CD4-positive, alpha-beta T cell treated with Interleukin-12 subunit alpha and Interleukin-12 subunit beta, for 1 hour (primary cell): ENCODE data around the gene ZFP92.

Experiments
- DNase-seq: peaks from one replicate; pipeline ENCODE4 v3.0.0-alpha.2; 2020

The ZFP92 gene

DNA sequence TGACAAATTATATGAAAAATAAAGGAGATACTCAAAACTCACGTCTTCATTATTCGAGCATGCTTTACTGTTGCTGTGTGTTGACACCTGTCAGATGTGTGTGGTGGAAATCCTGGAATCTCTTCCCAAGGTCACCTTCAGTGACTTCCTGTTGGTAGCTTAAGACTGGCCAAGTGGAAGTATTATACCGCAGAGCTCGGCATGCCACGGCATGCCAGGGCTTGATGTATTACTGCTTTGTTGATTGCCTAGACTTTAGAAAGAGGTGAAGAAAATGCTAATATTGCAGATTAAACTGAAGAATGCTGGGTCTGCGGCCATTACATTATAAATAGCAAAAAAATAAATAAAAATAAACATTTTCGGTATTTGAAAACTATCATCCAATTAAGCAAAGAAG is 30.0 kb downstream of the ZFP92 start:
- no peak for DNase-seq

DNA sequence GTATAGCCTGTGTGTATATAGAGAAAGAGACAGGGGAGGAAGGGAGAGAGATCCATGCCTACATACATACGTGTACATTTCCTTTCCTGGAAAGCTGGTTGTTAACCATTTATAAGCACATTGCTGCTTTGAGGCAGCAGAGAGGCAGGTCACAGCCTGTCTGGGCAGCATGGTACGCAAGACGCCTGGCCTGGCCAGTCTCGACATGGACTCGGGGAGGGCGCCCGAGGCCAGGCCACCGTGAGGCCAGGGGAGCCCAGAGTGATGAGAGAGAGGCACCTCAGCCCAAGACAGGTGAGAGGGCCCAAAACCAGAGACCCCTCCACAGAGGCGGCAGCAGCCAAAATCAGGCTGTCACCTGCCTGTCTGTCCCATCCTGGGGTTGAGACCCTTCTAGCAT is 30.7 kb downstream of the ZFP92 start:
- no peak for DNase-seq

GRCh38 chrX:153442463-153442862 is 31.2 kb downstream of the ZFP92 start:
- DNase-seq: no peak

- no peak for DNase-seq
These were observed 32.4 kb downstream of the ZFP92 start for GRCh38 chrX:153443476-153444332.

DNA sequence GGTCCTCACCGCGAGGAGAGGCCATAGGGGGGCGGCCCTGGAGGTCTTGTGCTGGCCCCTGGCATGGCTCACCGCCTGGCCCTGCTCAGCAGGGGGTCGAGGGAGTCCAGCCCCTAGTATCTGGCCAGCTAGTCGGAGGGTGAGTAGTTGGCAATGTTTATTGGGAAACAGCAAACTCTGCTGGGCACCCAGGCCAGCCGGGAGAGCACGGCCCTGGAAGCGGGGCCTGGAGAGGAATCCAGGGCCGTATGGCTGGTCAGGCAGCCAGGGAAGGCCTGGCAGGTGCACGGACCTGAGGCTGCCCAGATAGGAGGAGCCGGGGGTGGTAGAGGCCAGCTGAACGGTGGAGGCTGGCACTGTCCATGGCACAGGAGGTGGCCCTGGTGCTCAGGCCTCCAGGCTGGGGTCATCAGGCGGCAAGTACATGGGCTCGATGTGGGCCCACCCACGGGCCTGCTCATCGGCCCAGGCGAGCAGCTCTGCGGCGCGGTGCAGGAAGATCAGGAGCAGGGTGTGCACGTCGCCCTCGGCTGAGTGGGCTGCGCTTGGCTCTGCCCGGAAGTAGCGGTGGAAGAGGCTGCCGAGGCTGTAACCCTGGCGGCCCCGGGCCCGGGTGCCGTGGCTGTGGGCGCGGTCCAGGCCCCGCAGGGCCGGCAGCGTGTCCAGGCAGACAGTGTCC is 33.2 kb downstream of the ZFP92 start:
- no peak for DNase-seq

DNA sequence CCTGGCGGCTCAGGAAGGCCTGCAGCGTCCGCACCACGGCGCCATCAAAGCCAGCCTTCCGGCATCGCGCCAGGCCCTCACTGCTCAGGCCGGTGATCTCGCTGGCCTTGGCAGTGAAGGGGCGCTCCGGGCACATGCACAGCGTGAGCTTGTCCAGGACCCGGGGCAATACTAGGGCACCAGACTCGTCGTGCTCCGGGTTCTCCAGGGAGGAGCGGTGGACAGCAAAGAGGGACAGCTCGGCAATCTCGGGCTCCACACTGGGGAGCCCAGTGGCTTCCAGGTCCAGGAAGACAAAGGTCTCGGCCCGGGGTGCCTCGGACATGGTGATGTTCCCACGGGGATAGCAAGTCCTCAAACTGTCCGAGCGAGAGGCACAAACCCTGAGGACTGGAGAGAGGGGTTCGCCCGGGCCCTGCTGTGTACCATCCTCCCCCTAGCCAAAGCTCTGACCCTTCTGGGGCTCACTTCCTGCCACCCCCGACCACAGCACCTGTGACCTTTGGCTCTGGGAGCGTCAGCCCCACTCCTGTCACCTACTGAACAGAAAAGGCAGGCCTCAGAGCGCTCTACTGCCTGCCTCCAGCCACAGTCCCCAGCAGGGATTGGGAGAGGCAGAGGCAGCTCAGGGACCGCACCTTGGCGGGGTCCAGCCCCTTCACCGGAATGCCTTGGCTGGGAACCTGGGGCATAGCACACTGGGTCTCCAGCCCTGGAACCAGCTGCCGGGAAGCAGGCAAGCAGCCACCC is 34.0 kb downstream of the ZFP92 start:
- DNase-seq: no peak

- no peak for DNase-seq
These were observed 34.8 kb downstream of the ZFP92 start, which contains the start of gene TREX2 for GRCh38 chrX:153445856-153446635. Gene TREX2, minus strand, starts transcription at chrX:153446056. Its CDS starts 626 bp downstream, at chrX:153445430.

- DNase-seq: no peak
These were observed 35.3 kb downstream of the ZFP92 start for GRCh38 chrX:153446636-153446936.

DNA sequence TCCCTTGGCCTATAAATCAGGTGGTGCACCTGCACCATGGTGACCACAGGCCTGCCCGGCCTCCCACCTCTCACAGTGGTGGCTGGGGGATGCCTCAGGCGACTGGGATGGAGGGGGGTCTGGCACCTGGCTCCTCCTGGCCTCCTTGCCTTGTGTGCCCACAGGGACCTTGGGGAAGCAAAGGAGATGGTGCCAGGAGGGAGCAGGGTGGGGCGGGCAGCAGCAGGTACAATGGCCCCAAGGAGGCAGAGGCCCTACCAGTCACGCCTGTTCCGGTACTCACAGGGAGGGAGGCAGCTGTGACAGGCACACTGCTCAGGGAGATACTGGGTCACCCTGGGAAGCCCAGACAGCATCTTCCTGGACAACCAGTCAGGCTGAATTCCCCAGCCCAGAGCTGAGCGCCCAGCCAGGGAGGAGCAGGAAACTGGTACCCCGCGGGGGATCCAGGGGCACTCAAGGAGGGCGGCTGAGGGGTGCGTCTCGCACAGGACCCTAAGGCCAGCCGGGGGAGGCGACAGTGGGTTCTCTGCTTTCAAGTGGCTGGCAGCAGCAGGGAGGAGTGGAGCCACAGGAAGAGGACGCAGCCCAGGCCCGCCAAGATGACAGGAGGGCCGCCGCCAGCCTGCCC is 35.8 kb downstream of the ZFP92 start:
- DNase-seq: no peak

DNA sequence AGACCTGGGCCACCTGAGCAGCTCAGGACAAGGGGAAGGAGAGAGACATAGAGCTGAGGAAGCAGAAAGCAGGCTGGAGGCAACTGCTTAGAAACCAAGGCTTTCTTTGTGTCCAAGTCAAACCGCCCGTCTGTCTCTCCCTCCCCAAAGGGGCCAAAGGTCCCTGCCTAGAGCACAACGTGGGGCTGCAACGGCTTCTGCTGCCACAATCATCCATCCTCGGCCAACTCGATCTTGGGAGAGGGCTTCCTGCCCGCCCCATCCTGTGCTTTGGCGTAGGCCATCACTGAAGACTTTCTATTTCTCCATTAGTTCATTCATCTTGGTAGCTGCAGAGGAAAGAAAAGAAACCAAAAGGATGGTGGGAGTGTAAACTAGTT is 36.3 kb downstream of the ZFP92 start:
- no peak for DNase-seq

DNA sequence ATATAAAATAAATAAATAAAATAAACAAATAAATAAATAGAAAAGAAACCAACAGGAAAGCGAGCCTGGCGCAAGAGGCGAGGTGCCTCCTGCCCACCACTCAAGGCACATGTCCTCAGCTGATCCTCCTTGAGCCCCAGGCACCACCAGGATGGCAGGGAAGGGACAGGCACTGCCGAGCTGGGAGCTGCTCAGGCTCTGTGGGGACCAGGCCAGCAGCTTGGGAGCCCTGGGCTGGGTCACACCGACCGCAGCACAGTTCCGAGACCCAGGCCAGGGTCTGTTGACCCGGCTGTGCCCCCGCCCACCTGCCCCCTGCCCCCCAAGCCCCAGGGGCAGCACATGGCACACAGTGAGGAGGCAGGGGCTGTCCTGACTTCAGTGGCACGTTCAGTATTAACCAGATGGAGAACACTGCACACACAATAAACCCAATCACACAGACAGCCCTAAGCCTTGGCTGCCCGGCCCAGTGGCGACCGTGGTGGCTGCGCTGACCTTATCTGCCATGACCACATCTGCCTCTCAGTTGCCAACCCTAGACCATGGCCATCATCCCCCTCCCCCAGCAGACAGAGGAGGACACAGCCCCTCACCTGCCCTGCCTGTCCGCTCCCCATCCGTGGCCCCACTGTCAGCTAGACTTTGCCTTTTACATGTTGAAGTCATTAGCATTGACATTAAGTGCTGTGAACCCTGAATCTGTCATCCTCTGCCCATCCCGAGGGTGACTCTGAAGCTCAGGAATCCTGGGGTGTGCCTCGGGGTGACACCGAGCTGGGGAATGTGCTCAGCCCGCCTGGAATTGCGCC is 37.5 kb downstream of the ZFP92 start:
- DNase-seq: no peak

DNA sequence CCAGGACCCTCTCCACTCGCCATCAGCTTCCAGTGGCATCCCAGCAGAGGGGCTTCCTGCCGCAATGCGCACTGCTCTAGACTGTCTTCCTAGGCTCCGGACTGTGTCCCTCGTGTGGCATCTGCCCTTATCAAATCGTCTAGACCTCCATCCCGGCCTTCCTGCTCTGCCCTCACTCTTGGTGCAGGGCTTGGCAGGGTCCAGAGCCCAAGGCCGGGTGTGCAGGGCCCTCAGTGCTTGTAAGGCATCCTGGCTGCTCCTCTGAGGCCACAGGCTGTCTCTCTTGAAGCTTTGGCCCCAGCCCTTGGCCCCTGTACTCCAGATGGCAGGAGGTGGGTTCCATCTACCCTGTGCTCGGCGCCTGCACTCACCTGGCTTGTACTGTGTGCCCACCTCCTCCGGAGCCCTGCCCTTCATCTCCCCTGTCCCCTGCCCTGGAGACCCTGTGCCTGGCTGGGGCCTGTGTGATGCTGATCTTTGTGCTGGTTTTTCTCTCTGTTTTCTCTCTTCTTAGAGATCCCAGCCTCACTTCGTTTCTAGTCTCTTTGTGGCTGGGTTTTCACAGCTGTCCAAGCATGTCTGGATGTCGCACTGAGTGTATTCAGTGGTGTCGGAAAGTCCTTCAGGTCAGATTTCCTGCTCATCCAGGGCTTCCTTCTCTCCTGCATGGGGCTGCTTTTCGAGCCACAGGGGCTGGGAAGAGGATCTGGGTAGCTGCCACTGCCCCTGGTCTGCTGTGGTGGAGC is 38.3 kb downstream of the ZFP92 start:
- DNase-seq: no peak

DNA sequence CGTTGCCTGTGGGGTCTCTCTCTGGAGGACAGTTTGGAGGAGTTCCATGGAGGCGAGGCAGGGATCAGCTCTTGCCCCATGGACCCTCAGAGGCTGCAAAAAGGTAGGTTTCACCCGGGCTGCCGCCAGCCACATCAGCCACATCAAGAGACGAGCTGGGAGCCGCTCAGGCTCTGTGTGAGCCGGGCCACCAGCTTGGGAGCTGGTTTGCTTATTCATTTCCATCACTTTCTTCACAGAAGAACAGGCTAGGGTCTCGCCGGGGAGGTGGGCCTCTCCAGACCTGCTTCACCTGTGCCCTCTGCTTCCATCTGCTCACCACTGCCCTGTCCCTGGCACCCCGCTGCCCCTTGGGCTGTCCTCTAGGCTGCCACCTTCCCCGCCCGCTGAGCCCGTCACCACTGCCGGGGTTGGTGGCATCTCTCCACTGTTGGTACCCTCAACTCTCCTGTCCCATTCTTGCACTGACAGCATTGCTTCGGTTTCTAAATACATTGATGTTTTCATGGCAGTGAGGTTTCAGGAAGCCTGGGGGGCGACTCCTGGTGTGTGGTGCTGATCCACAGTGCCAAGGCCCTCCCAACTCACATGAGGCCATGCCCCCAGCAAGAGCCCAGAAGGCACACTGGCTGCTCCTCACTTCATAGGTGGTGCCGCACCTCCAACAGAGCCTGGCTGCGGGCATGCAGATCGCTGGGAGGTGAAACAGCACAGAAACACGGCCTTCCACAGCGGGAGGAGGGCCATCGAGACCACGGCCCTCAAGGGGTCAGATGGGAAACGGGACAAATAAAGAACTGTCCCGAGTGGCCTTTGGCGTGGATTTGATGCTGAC is 39.1 kb downstream of the ZFP92 start:
- no peak for DNase-seq

GRCh38 chrX:153450949-153451277 is 39.6 kb downstream of the ZFP92 start:
- no peak for DNase-seq

DNA sequence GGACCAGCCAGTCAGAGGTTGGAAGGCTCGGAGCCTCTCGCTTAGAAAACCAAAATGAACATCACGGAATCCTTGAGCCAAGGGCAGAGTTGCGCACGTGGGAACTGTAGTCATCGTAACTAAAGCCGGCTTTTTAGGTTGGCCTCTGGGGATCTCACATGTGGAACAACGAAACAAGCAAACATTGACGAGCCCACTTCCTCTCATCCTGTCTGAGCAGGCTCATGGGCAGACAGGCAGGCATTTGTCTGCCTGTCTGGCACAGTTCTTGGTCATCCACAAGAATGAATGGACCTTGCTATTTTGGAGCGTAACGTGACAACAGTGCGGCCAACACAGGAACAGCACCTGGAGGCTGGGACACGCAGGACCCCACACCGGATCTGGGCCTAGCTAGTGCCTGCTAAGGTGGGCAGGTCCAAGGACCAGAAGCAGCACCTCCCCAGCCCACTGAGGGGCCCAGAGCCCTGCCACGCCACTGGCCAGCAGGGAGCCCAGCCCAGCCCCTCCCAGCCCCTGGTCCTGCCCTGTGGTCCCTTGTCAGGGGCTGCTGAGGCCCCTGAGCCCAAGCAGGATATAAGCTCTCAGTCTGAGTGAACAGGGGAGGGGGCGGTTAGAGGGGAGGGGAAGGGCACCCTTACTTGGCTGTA is 43.8 kb downstream of the ZFP92 start:
- no peak for DNase-seq

- DNase-seq: no peak
These were observed 44.3 kb downstream of the ZFP92 start for GRCh38 chrX:153455571-153455970.

- DNase-seq: no peak
These were observed 44.9 kb downstream of the ZFP92 start for GRCh38 chrX:153456161-153456560.

- no peak for DNase-seq
These were observed 45.4 kb downstream of the ZFP92 start for GRCh38 chrX:153456704-153457103.

DNA sequence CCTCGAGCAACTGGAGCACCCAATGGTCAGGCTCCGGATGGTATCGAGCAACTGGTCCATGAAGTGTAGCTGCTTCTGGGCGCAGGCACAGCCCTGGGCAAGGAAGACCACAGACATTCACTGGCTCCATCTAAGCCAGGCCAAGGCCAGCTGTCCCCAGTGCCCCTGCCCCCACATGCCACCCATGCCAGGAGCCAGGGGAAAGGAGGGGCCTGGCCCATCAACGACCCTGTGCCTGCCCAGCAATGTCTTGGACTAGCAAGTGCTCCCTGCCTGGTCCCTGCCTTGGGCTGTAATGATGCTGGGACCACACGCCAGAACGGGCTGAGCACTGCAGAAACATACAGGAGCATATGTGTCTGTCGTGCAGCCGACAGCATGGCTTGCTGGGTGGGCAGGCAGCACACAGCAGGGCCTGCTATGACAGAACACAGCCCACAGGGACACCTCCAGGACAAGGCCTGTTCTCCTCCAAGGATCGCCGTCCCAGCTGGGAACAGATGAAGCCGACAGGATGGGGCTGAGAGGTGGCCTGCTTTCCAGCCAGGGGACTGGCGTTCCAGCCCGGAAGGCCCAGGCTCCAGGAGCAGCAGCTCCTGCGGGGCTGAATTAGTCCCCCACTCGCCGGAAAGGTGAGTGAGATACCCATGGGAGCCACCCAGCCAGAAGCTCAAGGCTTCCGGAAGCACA is 46.0 kb downstream of the ZFP92 start:
- no peak for DNase-seq
